SK-N-SH (cell line): ENCODE data around the gene ORC3.

Experiments used
- TEAD4 ChIP-seq: IDR thresholded peaks from 2 replicates; pipeline ENCODE4 v1.4.0; 2012; ENCODE audit warnings: mild to moderate bottlenecking, borderline replicate concordance; ENCODE audit not compliant: insufficient read depth
- TF ChIP-seq, protein P1 (sequence below): fragments of 200-600 bp; sonication (generic); IDR thresholded peaks from 2 replicates; pipeline ENCODE4 v1.6.1; 2017; ENCODE audit warnings: antibody characterized with exemption, mild to moderate bottlenecking, moderate library complexity

- TF ChIP-seq TEAD4, result no peak
- TF ChIP-seq, protein P1, sequence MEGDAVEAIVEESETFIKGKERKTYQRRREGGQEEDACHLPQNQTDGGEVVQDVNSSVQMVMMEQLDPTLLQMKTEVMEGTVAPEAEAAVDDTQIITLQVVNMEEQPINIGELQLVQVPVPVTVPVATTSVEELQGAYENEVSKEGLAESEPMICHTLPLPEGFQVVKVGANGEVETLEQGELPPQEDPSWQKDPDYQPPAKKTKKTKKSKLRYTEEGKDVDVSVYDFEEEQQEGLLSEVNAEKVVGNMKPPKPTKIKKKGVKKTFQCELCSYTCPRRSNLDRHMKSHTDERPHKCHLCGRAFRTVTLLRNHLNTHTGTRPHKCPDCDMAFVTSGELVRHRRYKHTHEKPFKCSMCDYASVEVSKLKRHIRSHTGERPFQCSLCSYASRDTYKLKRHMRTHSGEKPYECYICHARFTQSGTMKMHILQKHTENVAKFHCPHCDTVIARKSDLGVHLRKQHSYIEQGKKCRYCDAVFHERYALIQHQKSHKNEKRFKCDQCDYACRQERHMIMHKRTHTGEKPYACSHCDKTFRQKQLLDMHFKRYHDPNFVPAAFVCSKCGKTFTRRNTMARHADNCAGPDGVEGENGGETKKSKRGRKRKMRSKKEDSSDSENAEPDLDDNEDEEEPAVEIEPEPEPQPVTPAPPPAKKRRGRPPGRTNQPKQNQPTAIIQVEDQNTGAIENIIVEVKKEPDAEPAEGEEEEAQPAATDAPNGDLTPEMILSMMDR, result no peak
Measured at GRCh38 chr6:87590990-87591389, 1.1 kb downstream of the ORC3 start.
